Pancreas (tissue), 10 donors: ENCODE results near the gene CCDC192. TPM values are rescaled to one million over a fixed set of nuclear protein-coding genes. Genes with fewer than 3 reads are reported as not detected.
A peak's percentile ranks its signal among the peaks of the same experiment; 100 is the strongest.
"Not testable (repeated sequence)": the region's sequence is repeated elsewhere in the genome, so short reads cannot be mapped to it uniquely, and the experiment has no call there.

Source experiments
- ATAC-seq, 4 donors: fragments of 200-7000 bp; cut with Tn5 transposase; one replicate each; pipeline versions ENCODE4 v1.8.0 to v1.9.1; 2020; ENCODE audit warnings: mild to moderate bottlenecking in 4 of 4, moderate library complexity in 4 of 4
- DNase-seq, 6 donors: peaks; one replicate each; pipeline ENCODE4 v3.0.0-alpha.2; 2020
- FAIRE-seq: peaks from 2 replicates; lab custom pipeline; 2012; peaks lifted over from hg19 to GRCh38; lab: Jason Lieb, UNC
- H3K27ac ChIP-seq, 4 donors: fragments of 200-600 bp; sonication (generic); 1 replicate in 3 of 4; 2 replicates in 1 of 4; pipeline versions ENCODE4 v1.5.0 to v1.8.0; 2020
- H3K27me3 ChIP-seq, 4 donors: fragments of 200-600 bp; one replicate each; pipeline ENCODE4 v1.8.0; 2021
- H3K36me3 ChIP-seq, 3 donors: fragments of 200-600 bp; sonication (generic) in 1 of 3; one replicate each; pipeline versions ENCODE4 v1.5.0 to v1.8.0; 2020 to 2021
- H3K4me1 ChIP-seq, 3 donors: fragments of 200-600 bp; one replicate each; pipeline ENCODE4 v1.8.0; 2021
- H3K4me3 ChIP-seq, 4 donors: fragments of 200-600 bp; sonication (generic) in 2 of 4; one replicate each; pipeline versions ENCODE4 v1.5.0 to v1.8.0; 2020 to 2021
- H3K9me3 ChIP-seq, 4 donors: fragments of 200-600 bp; one replicate each; pipeline ENCODE4 v1.8.0; 2021
- CTCF ChIP-seq, 4 donors: fragments of 200-600 bp; sonication (generic) in 3 of 4; IDR thresholded peaks; one replicate each; pipeline versions ENCODE4 v1.5.0 to v1.8.0; 2021; ENCODE audit warnings: antibody characterized with exemption in 4 of 4
- WGBS, 2 donors: extraction: QIAGEN DNeasy Blood & Tissue Kit; methylation state at CpG; one replicate each; pipeline ENCODE4 v1.1.7; 2013; 5-methylcytosine and 5-hydroxymethylcytosine counted together
- intact Hi-C, 3 donors: fragments of 100-400 bp; cut with DNase I; formaldehyde crosslinking; loops; one replicate each; pipeline versions ENCODE4 v1.11.1 to v1.14.2; 2022
- polyA plus RNA-seq, 2 donors: library from polyadenylated mRNA; stranded (reverse); fragments of 200-250 nt; gene quantifications; one replicate each; pipeline ENCODE4 v1.2.3, GENCODE V29; 2013
- total RNA-seq, 6 donors: library from RNA; stranded (reverse); fragmentation: NEBNext Ultra II Directional in 4 of 6; extraction: Animal tissue kit (Norgen Biotek cat#: 25700) in 4 of 6; gene quantifications; one replicate each; pipeline versions ENCODE4 v1.2.1 to v1.2.4, GENCODE V29; 2021 to 2023
- donor health status: healthy with polysubstance abuse.
- donor health status: DM: no; HTN: no; CAD: no; lungs with moderate emphysema.
- donor health status: DM: no; HTN: no; CAD: no.
- donor health status: control.
- donor health status: control.
- donor health status: Bipolar disorder and iron deficiency.
- donor health status: DM: yes; HTN: yes; CAD: no.
- donor health status: DM: no; HTN: no; CAD: no.
- donor health status: DM: no; HTN: no; CAD: no.
- donor health status: DM: yes; HTN: yes; CAD: no.

The CCDC192 gene
- total and polyA plus RNA-seq, 8 donors = not detected

DNA sequence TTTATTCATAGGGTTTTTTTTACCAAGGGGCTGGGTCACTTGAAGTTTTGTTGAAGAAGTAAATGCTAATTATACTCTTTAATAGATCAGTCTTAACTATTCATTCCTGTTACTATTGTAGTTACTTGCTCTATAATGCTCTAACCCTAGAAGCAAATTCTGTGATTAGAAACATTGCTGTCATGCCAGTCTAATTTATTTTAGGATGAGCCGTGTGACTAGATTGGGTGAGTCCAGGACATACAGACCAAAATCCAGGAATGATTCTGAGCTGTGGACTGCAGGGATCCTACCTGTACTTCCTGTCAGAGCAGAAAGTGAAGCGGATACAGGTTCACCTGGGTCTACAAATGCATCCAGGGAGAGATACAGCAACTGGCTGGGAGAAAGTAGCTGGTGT is 757 bp upstream of the CCDC192 start:
- WGBS, 2 donors = 86 to 89% methylated on average over 2 of the region's 2 CpGs
- Histone ChIP-seq H3K27me3 (no peaks in the 10 kb centered on the region), H3K27ac (no peak overlapping the region), H3K36me3 (no peaks in the 10 kb centered on the region), H3K4me1 (no peaks in the 10 kb centered on the region), H3K4me3 (no peak overlapping the region), H3K9me3 (no peaks in the 10 kb centered on the region)
- DNase-seq (no peak), ATAC-seq (no peak), FAIRE-seq (no peak)
- intact Hi-C loops = no loop called here
- TF ChIP-seq CTCF (IDR thresholded peaks at IDR 0.05) = no peak

DNA sequence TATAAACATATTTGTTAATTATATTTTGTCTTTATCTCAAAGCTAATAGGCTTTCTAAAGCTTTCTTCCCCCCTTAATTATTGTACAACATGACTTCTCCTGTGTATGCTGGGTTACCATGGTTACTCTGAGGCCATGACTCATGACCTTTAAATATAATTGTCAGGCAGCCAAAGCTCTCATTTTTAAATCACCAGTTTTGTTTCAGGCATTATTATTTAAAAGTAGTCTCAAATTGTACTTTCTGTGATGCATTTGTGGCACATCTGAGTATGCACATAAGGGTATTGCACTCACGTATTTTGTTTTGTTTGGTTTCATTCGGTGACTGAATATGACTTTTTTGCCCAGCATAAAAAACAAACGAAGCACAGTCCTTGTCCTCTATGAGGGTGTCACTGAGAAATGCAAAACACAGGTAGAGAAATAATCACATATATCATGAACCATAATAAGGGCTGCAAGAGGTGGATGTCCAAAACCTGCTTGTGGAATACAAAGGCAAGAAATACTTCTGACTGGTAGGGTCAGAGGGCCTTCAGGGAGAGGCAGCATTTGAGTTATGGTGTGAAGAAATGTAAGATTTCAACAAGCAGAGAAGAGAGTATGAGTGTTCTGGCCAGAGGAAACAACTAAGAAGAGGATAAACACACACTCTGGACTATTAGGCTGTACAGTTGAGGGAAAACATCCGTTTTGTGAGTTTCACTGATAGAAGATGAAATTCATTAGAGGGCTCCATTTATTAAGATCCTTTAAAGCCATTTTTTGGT is 2.1 kb downstream of the CCDC192 start:
- H3K9me3 ChIP-seq = no peaks in the 10 kb centered on the region
- ATAC-seq = peak in 1 of 4 donors; percentile 63
- H3K27me3 ChIP-seq = no peaks in the 10 kb centered on the region
- 61 to 68% methylated on average over 4 of the region's 4 CpGs for WGBS, 2 donors
- TF ChIP-seq CTCF (IDR thresholded peaks at IDR 0.05) = no peak
- no peak for DNase-seq
- H3K36me3 ChIP-seq = no peaks in the 10 kb centered on the region
- no peak overlapping the region for H3K4me3 ChIP-seq
- H3K4me1 ChIP-seq = no peaks in the 10 kb centered on the region
- H3K27ac ChIP-seq = no peak overlapping the region
- intact Hi-C loops = no loop called here
- FAIRE-seq = no peak

DNA sequence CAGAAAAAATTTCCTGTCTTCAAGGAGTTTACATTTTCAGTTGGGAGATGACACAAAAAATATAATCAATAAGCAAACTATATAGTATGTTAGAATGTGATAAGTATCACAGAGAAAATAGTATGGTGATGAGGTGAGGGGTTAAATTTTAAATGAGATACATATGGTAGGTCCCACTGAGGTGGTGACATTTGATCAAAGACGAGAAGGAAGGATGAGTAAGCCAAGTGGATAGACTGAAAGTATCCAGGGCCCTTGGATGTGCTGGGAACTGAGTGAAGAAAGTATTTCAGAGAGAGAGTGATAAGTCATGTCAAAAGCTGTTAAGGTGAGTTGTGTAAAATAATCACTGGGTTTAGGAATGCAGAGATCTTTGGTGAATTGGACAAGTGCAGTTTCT is 3.5 kb downstream of the CCDC192 start:
- 58 to 74% methylated on average over 1 of the region's 1 CpG for WGBS, 2 donors
- Histone ChIP-seq H3K4me3 (no peak overlapping the region), H3K36me3 (no peaks in the 10 kb centered on the region), H3K9me3 (no peaks in the 10 kb centered on the region), H3K27me3 (no peaks in the 10 kb centered on the region), H3K4me1 (no peaks in the 10 kb centered on the region), H3K27ac (no peak overlapping the region)
- DNase-seq (no peak), FAIRE-seq (no peak), ATAC-seq (no peak)
- no peak for TF ChIP-seq CTCF (IDR thresholded peaks at IDR 0.05)
- intact Hi-C loops = no loop called here

DNA sequence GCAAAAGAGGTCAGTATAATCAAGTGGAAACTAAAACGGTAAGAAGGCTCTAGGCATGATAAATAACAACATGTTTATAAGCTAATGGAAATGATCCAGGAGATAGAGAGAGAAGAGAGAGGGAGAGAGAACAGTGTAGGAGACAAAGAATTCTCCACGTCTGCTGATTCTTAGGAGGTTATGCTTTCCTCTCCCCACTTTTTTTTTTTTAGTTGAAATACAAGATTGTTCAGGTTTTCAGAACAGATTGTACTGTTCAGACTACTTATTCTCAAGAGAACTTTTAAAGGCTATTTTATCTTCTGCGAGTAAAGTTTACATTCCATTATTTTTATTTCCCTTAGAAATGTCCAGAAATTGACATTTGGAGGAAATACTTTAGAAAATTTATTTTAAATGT is 4.0 kb downstream of the CCDC192 start:
- no peaks in the 10 kb centered on the region for H3K27me3 ChIP-seq
- DNase-seq (no peak), ATAC-seq (no peak), FAIRE-seq (no peak)
- no peaks in the 10 kb centered on the region for H3K4me1 ChIP-seq
- intact Hi-C loops = no loop called here
- no peak for TF ChIP-seq CTCF (IDR thresholded peaks at IDR 0.05)
- no peak overlapping the region for H3K4me3 ChIP-seq
- 43 to 49% methylated on average over 3 of the region's 3 CpGs for WGBS, 2 donors
- no peak overlapping the region for H3K27ac ChIP-seq
- H3K36me3 ChIP-seq = no peaks in the 10 kb centered on the region
- H3K9me3 ChIP-seq = no peaks in the 10 kb centered on the region

GRCh38 chr5:127713083-127713482 is 9.9 kb downstream of the CCDC192 start:
- DNase-seq, FAIRE-seq, intact Hi-C loops, H3K9me3 ChIP-seq, ATAC-seq, H3K27ac ChIP-seq, H3K36me3 ChIP-seq, H3K27me3 ChIP-seq, H3K4me1 ChIP-seq, H3K4me3 ChIP-seq: not testable (repeated sequence)
- WGBS, 2 donors = 61 to 70% methylated on average over 4 of the region's 4 CpGs
